Mammary epithelial cell (primary cell): Measurements from ENCODE around the gene KRTAP13-2.

Experiments
- CTCF ChIP-seq, 2 donors: IDR thresholded peaks in 1 of 2; conservative IDR thresholded peaks in 1 of 2; 2 replicates each; pipeline ENCODE4 v1.5.1; 2011 to 2012; ENCODE audit warnings: inconsistent platforms in 2 of 2, low read length in 2 of 2, mild to moderate bottlenecking in 2 of 2, control low read depth in 1 of 2, low read depth in 1 of 2; ENCODE audit not compliant: insufficient read depth in 1 of 2; ENCODE audit errors: extremely low read depth in 1 of 2
- EZH2 ChIP-seq: IDR thresholded peaks from 2 replicates; pipeline ENCODE4 v1.6.1; 2012; ENCODE audit warnings: low read length, inconsistent platforms, borderline replicate concordance

- TF ChIP-seq CTCF (conservative IDR thresholded peaks at IDR 0.05 in 1 of 2, IDR thresholded peaks at IDR 0.05 in 1 of 2; ENCODE audit: extremely low read depth in 1 of 2, insufficient read depth in 1 of 2, low read depth in 1 of 2, low read length in 2 of 2) (no peak), EZH2 (no peak)
Measured at GRCh38 chr21:30326390-30326789, 45.7 kb downstream of the KRTAP13-2 start.
